Adrenal gland (tissue), 5 donors: ENCODE data around the gene SUPT4H1.

Experiments
- POLR2A ChIP-seq, 2 donors: fragments of 450-650 bp; IDR thresholded peaks; one replicate each; pipeline ENCODE4 v1.6.1; 2017; ENCODE audit warnings: antibody characterized with exemption in 2 of 2, mild to moderate bottlenecking in 2 of 2, moderate library complexity in 1 of 2
- TF ChIP-seq, protein P1 (sequence below), 6 experiments: fragments of 450-650 bp in 4 of 6; fragments of 200-600 bp in 2 of 6; sonication (generic) in 1 of 6; IDR thresholded peaks; 1 replicate in 5 of 6; 2 replicates in 1 of 6; pipeline versions ENCODE4 v1.5.1 to v1.8.0; 2016 to 2021; ENCODE audit warnings: antibody characterized with exemption in 6 of 6, mild to moderate bottlenecking in 2 of 6, moderate library complexity in 1 of 6
- donor health status: DM: no; HTN: no; CAD: no.

DNA sequence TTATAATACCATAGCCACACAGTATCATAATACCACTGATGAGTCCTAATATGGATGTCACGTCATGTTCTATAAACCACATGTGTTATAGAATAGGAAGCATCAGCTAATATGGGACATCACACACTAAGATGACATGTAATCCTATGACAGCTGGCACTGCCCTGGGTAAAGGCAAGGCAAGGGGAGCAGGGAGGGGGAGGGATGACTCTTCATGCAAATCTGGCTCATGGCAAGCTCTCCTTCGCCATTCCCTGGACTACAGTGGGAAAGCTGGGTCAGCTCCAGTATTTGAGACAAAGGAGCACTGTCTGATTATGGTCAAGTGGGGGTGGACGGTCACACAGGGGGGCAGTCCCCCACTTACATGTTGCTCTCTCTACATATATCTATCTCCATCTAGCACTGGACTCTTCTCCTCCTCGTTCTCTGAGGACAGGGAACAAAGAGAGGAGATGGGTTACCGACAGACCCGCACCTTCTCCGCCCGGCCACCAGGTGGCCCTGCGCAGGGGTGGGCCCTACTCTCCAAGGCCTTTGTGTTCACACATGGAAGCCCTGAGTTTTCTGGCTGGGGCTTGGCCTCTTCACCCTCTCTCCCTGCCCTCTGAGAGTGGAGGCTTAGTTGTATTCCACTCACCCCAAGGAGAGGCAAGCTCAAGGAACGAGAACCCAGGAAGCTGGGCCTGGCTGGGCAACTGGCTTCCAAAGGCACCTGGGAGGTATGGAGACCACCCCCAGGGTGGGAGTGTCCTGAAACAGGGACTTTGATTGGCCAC, 47.8 kb downstream of the SUPT4H1 start:
- TF ChIP-seq, protein P1, sequence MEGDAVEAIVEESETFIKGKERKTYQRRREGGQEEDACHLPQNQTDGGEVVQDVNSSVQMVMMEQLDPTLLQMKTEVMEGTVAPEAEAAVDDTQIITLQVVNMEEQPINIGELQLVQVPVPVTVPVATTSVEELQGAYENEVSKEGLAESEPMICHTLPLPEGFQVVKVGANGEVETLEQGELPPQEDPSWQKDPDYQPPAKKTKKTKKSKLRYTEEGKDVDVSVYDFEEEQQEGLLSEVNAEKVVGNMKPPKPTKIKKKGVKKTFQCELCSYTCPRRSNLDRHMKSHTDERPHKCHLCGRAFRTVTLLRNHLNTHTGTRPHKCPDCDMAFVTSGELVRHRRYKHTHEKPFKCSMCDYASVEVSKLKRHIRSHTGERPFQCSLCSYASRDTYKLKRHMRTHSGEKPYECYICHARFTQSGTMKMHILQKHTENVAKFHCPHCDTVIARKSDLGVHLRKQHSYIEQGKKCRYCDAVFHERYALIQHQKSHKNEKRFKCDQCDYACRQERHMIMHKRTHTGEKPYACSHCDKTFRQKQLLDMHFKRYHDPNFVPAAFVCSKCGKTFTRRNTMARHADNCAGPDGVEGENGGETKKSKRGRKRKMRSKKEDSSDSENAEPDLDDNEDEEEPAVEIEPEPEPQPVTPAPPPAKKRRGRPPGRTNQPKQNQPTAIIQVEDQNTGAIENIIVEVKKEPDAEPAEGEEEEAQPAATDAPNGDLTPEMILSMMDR (IDR thresholded peaks at IDR 0.05): peak; percentile 61 to 74 (median 64)
- TF ChIP-seq POLR2A (IDR thresholded peaks at IDR 0.05): no peak
